ENCODE data around the gene CCDC32.
A peak's percentile ranks its signal among the peaks of the same experiment; 100 is the strongest.
"Not testable (repeated sequence)": the region's sequence is repeated elsewhere in the genome, so short reads cannot be mapped to it uniquely, and the experiment has no call there.

CCDC32 gene

DNA sequence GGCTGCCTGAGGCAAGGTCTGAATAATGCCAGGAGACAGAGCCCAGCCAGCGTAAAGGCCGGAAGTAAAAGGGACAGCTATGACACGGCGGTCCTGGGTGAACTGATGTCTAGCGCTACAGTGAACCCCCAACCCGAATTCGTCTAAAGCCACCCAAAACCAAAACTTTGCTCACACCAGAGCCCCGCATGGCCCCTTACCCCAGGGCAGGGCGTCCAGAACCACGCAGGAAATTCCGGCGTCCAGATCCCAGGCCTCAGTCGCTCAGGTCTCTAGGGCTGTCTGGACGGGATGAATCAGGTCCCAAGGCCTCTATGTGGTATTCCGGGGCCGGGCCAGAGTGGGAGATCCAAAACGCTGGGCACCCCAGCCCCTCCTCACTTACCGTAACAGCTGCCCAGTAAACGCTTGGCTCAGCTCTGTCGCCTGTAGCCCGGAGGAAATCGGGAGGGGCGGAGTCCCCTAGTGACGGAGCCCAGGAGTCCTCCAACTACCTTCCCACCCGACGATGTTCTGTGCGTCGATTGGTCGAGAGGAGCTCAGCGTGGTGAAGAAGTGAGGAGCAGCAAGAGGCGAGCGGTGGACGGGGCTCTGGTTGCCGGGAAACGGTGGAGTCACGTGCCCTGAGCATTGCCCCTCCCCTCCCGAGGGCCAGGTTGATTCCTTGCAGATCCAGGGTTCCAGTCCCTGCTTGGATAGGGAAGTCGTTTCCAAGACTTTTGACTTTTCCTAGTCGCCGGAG lies at the start of gene CCDC32:
Gene CCDC32, minus strand, starts transcription at position 452 of the 742 bp plus-strand sequence. CDS start 2,027 bp downstream, outside the sequence.
- FAIRE-seq, result peak; percentile 78

GRCh38 chr15:40613080-40613479 lies 48.2 kb upstream of the CCDC32 start:
- no peak for FAIRE-seq

- FAIRE-seq, result no peak
Observed at GRCh38 chr15:40603935-40604334, 39.1 kb upstream of the CCDC32 start.

GRCh38 chr15:40600956-40601355 lies 36.1 kb upstream of the CCDC32 start:
- no peak for FAIRE-seq

GRCh38 chr15:40598672-40599071 lies 33.8 kb upstream of the CCDC32 start:
- no peak for FAIRE-seq

DNA sequence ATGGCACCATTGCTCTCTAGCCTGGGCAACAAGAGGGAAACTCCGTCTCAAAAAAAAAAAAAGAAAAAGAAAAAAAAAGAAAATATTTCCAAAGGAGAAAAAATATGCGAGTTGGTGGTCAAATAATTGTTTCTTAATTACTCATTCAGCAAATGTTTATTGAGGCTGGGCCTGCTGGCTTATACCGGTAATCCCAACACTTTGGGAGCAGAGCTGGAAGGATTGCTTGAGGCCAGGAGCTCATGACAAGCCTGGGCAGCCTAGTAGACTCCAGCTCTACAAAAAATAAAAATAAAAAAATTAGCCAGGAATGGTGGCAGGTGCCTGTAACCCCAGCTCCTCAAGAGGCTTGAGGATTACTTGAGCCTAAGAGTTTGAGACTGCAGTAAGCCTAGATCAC lies 33.3 kb upstream of the CCDC32 start:
- no peak for FAIRE-seq

DNA sequence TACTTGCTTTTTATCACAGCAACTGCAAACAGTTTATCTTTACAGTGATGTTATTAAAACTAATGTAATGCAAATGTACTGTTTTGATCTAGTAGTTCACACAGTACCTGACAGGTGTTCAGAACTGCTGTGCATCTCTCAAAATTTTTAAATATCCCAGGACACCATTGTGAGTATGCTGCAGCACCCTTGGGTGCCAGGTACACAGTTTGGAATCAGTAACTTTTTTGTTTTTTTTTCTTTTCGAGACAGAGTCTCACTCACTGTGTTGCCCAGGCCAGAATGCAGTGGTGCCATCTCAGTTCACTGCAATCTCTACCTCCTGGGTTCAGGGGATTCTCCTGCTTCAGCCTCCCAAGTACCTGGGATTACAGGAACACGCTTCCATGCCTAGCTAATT lies 32.2 kb upstream of the CCDC32 start:
- no peak for FAIRE-seq

GRCh38 chr15:40595773-40596172 lies 30.9 kb upstream of the CCDC32 start:
- FAIRE-seq, result no peak

- FAIRE-seq, result no peak
Observed at GRCh38 chr15:40595219-40595618, 30.4 kb upstream of the CCDC32 start.

DNA sequence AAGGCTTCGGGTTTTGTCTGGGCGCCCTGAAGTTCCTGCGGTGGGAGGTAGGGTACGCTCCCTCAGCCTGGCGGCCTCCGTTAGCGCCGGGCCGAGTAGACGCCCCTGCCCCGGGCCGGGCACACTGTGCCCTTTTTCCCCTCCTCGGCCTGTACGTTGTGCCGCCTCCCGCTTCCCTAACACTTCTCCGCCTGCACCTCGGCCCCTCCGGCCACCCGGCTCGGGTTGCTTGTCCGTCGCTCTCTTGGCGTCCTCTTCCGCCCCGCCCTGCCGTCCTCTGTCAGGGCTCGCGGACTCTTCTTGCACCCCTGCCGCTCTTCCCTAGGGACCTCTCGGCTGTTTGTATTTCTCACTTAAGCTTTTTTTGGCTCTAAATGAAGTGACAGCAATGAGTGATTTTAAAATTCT lies 29.6 kb upstream of the CCDC32 start:
- FAIRE-seq, result no peak

- FAIRE-seq, result no peak
Observed at GRCh38 chr15:40593588-40594428, 29.0 kb upstream of the CCDC32 start, which contains the start of gene KNL1. Gene KNL1 (plus strand): TSS chr15:40594249. CDS start chr15:40602932, 8,683 bp downstream.

DNA sequence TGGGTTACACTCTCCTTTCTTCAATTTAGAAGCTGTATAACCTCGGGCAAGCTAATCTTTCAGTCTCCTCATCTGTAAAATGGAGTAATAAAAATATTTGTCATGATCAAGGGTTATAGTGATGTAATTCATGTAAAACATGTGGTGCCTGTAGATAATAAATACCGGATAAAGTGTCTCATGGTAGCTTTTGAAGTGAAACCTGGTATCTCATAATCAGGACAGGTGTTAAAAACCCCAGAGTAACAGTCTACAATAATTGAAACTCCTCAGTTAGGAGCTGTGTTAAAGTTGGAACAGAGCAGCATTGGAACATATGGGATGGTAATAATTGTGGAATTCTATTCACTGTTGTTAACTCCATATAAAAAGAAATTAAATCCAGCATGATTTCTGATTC lies 28.3 kb upstream of the CCDC32 start:
- FAIRE-seq, result no peak

- FAIRE-seq, result no peak
Observed at GRCh38 chr15:40591389-40591788, 26.5 kb upstream of the CCDC32 start.

DNA sequence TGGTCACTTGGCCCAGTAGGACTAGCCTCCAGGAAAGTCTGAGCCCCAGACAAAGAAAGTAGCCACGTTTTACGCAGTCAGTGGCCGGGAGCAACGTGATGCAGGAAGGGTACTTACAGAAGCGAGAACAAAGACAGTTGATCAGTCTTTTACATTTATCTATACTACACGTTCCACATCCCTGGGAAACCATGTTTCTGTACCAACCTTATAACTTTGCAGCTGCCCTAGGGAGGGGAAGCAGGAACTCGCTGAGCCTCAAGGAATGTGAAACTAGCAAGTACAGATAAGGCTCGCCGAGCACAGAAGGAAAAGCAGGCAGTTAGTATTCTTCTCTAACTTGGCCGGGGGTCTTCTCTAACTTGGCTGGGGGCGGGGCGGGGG lies 25.8 kb upstream of the CCDC32 start:
- no peak for FAIRE-seq

- no peak for FAIRE-seq
Observed at GRCh38 chr15:40584191-40584590, 19.3 kb upstream of the CCDC32 start.

- no peak for FAIRE-seq
Observed at GRCh38 chr15:40582726-40583246, 17.9 kb upstream of the CCDC32 start.

DNA sequence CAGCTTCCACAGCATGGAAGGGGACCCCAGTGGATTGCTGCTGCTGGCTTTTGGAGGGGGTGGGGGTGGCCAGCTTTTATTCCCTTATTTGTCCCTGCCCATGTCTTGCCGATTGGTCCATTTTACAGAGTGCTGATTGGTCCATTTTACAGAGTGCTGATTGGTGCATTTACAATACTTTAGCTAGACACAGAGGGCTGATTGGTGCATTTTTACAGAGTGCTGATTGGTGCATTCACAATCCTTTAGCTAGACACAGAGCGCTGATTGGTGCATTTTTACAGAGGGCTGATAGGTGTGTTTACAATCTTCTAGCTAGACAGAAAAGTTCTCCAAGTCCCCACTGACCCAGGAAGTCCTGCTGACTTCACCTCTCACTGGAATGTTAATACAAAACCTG lies 17.0 kb upstream of the CCDC32 start:
- FAIRE-seq, result not testable (repeated sequence)

DNA sequence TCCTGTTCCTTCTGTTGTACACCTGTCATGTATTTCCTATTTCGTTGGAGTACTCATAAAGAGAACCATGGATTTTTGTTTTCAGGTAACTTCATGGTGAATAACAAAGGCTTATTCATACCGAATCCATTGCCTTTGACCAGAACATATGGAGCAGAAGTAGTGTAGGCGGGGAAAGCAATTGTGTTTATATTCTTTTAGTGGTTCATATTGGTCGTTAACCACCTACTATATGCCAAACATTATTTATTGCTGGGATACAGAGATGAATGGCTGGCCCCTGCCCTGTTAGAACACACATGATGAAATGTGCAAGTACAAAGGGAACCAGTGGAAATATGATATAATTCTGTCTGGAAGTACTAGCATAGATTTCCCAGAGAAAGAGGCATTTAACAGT lies 14.1 kb upstream of the CCDC32 start:
- FAIRE-seq, result no peak

- not testable (repeated sequence) for FAIRE-seq
Observed at GRCh38 chr15:40576914-40577313, 12.1 kb upstream of the CCDC32 start.

DNA sequence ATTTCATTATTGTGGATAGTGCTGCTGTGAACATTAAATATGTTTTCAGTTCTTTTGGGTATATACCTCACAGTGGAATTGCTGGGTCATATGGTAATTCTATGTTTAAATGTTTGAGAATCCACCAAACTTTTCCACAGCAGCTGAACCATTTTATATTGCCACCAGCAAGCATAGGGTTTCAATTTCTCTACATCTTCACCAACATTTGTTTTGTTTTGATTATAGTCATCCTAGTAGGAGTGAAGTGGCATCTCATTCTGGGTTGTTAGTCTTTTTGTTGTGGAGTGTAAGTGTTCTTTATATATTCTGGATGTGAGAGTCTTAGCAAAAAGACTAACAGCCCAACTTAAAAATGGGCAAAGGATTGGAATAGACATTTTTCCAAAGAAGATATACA lies 10.3 kb upstream of the CCDC32 start:
- no peak for FAIRE-seq

GRCh38 chr15:40569129-40569953 lies 4.5 kb upstream of the CCDC32 start, which contains the start of gene RPUSD2:
Gene RPUSD2 (plus strand): TSS chr15:40569299. CDS start chr15:40569338, 39 bp downstream.
- FAIRE-seq, result no peak

GRCh38 chr15:40567111-40567510 lies 2.3 kb upstream of the CCDC32 start:
- FAIRE-seq, result no peak

Measured in colon (tissue), 2 donors.